ENCODE measurements around the gene SCN9A. TPM values are rescaled to one million over a fixed set of nuclear protein-coding genes. Genes with fewer than 3 reads are reported as not detected.

The SCN9A gene
- total and polyA plus RNA-seq, 10 of the 15 experiments (the other 5 are each of a cell fraction or from before 2014, with no cell fraction given) = 0.04 to 0.08 (median 0.08) TPM; not detected in 7

DNA sequence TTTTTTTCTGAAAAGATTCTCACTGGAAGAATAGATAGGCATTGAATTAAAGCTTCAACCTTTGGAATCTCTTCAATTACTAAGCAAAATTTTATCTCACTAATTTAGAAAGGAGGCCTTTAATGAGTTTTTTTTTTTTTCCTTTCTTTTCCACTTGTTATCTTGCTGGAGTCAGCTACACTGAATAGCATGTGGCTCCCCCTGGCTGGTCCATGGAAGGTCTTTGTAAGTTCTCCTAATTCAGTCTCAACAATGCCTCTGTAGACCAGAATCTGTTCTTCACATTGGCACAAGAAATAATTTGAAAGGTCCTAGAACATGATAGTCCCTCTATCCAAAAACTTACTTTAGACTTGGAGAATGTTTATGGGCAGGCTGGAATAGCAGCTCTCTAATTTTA is 223.7 kb downstream of the SCN9A start:
- in situ Hi-C loops (cut with MboI) (no loop called here), intact Hi-C loops (cut with micrococcal nuclease; ENCODE audit: unreplicated experiment) (no loop called here)
- no TSS peak for BruUV-seq (replicated peaks)
- H3K79me2 ChIP-seq (ENCODE audit: control insufficient read depth, insufficient read depth, low read length) = no peaks in the 10 kb centered on the region
- POLR2A ChIA-PET = interaction anchor here (0.7 kb wide), 1 partner anchor 1612 kb away, joined by 3 read pairs; no protein-coding TSS in a partner anchor
- H3K9ac ChIP-seq (ENCODE audit: control insufficient read depth, insufficient read depth, low read length) = no peak overlapping the region
- RAD21 ChIA-PET (ENCODE audit: unreplicated experiment) = no interaction called here
- H3K4me2 ChIP-seq (ENCODE audit: control insufficient read depth, insufficient read depth) = no peak overlapping the region
- no peak for ATAC-seq
- H3K36me3 ChIP-seq (ENCODE audit: control insufficient read depth in 2 of 2, insufficient read depth in 2 of 2, low read length in 1 of 2) = no peaks in the 10 kb centered on the region
- no peak for DNase-seq (ENCODE audit: low read depth, low spot score)
- H4K20me1 ChIP-seq (ENCODE audit: control insufficient read depth, insufficient read depth) = no peaks in the 10 kb centered on the region
- H3K27ac ChIP-seq (ENCODE audit: control insufficient read depth, insufficient read depth) = no peak overlapping the region
- no peaks in the 10 kb centered on the region for H3K27me3 ChIP-seq (replicated peaks in 1 of 2; ENCODE audit: control insufficient read depth in 2 of 2, insufficient read depth in 2 of 2, low read length in 1 of 2)
- no peaks in the 10 kb centered on the region for H3K4me1 ChIP-seq (ENCODE audit: control insufficient read depth, insufficient read depth, low read length)
- H2AFZ ChIP-seq (ENCODE audit: control insufficient read depth, low read depth, low read length) = no peak overlapping the region
- CTCF ChIA-PET = no interaction called here
- FAIRE-seq = no peak
- H3K4me3 ChIP-seq = no peak overlapping the region
- no peaks in the 10 kb centered on the region for H3K9me3 ChIP-seq (replicated peaks; ENCODE audit: control insufficient read depth, insufficient read depth, low read length)
- SMC1A ChIA-PET (ENCODE audit: uncharacterized antibody, unreplicated experiment) = no interaction called here
- TF ChIP-seq, protein P1, sequence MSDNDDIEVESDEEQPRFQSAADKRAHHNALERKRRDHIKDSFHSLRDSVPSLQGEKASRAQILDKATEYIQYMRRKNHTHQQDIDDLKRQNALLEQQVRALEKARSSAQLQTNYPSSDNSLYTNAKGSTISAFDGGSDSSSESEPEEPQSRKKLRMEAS (IDR thresholded peaks at IDR 0.05; ENCODE audit: low read depth, low read length) = no peak
- no peak for TF ChIP-seq E4F1 (IDR thresholded peaks at IDR 0.05; ENCODE audit: borderline replicate concordance, partially characterized antibody)
- TF ChIP-seq, protein P2, sequence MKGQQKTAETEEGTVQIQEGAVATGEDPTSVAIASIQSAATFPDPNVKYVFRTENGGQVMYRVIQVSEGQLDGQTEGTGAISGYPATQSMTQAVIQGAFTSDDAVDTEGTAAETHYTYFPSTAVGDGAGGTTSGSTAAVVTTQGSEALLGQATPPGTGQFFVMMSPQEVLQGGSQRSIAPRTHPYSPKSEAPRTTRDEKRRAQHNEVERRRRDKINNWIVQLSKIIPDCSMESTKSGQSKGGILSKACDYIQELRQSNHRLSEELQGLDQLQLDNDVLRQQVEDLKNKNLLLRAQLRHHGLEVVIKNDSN (IDR thresholded peaks at IDR 0.05; ENCODE audit: borderline replicate concordance, extremely low read length, insufficient read depth, low read depth, low read length) = no peak
- TF ChIP-seq NKRF (conservative IDR thresholded peaks at IDR 0.05) = no peak
- TF ChIP-seq MEF2B (IDR thresholded peaks at IDR 0.05; ENCODE audit: partially characterized antibody, poor library complexity, severe bottlenecking) = no peak
- no peak for TF ChIP-seq SUPT20H (IDR thresholded peaks at IDR 0.05; ENCODE audit: borderline replicate concordance, control insufficient read depth, low read depth, low read length)
- no peak for TF ChIP-seq CHD4 (IDR thresholded peaks at IDR 0.05)
- no peak for TF ChIP-seq FOXK2 (IDR thresholded peaks at IDR 0.05)
- no peak for TF ChIP-seq CBX5 (IDR thresholded peaks at IDR 0.05; ENCODE audit: low read depth)
- no peak for TF ChIP-seq CEBPZ (IDR thresholded peaks at IDR 0.05; ENCODE audit: low read depth, low read length)
- TF ChIP-seq E2F4 (IDR thresholded peaks at IDR 0.05; ENCODE audit: low read depth, low read length) = no peak
- no peak for TF ChIP-seq IRF3 (IDR thresholded peaks at IDR 0.05)
- TF ChIP-seq NR2C1 (IDR thresholded peaks at IDR 0.05) = no peak

Data from GM12878 (cell line).